Peyer's patch (tissue), 4 donors: ENCODE data around the gene P2RX1. TPM values are rescaled to one million over a fixed set of nuclear protein-coding genes. Genes with fewer than 3 reads are reported as not detected.

Source experiments
- DNase-seq, 3 donors: peaks; one replicate each; pipeline ENCODE4 v3.0.0-alpha.2; 2017 to 2019
- H3K27ac ChIP-seq, 4 donors: fragments of 200-600 bp; sonication (generic); one replicate each; pipeline ENCODE4 v1.5.1; 2016 to 2019
- H3K27me3 ChIP-seq, 2 donors: fragments of 200-600 bp; sonication (generic); one replicate each; pipeline ENCODE4 v1.5.1; 2019
- H3K36me3 ChIP-seq, 3 donors: fragments of 200-600 bp; sonication (generic); one replicate each; pipeline ENCODE4 v1.5.1; 2016 to 2019
- H3K4me1 ChIP-seq, 4 donors: fragments of 200-600 bp; sonication (generic); one replicate each; pipeline ENCODE4 v1.5.1; 2016 to 2019
- H3K4me3 ChIP-seq, 4 donors: fragments of 200-600 bp; sonication (generic); 1 replicate in 3 of 4; 2 replicates in 1 of 4; pipeline ENCODE4 v1.5.1; 2016 to 2019; ENCODE audit warnings: mild to moderate bottlenecking in 1 of 4
- H3K9me3 ChIP-seq, 4 donors: fragments of 200-600 bp; sonication (generic); one replicate each; pipeline ENCODE4 v1.5.1; 2016 to 2019; ENCODE audit warnings: mild to moderate bottlenecking in 1 of 4
- CTCF ChIP-seq, 6 experiments: fragments of 450-650 bp in 4 of 6; fragments of 200-600 bp in 2 of 6; sonication (generic) in 1 of 6; IDR thresholded peaks; one replicate each; pipeline ENCODE4 v1.5.1; 2017 to 2019; ENCODE audit warnings: antibody characterized with exemption in 6 of 6, mild to moderate bottlenecking in 3 of 6, moderate library complexity in 1 of 6
- POLR2A ChIP-seq, 2 donors: fragments of 450-650 bp; IDR thresholded peaks; one replicate each; pipeline ENCODE4 v1.5.1; 2017; ENCODE audit warnings: antibody characterized with exemption in 2 of 2, mild to moderate bottlenecking in 2 of 2, moderate library complexity in 2 of 2
- total RNA-seq, 4 donors: library from RNA; depleted of rRNA; stranded (reverse); fragments of >200 nt; gene quantifications; one replicate each; pipeline ENCODE4 v1.1.0, GENCODE V29; 2016

P2RX1 gene
- total RNA-seq, 4 donors from 2014 or later, result 0.88 to 27.2 (median 4.3) TPM

DNA sequence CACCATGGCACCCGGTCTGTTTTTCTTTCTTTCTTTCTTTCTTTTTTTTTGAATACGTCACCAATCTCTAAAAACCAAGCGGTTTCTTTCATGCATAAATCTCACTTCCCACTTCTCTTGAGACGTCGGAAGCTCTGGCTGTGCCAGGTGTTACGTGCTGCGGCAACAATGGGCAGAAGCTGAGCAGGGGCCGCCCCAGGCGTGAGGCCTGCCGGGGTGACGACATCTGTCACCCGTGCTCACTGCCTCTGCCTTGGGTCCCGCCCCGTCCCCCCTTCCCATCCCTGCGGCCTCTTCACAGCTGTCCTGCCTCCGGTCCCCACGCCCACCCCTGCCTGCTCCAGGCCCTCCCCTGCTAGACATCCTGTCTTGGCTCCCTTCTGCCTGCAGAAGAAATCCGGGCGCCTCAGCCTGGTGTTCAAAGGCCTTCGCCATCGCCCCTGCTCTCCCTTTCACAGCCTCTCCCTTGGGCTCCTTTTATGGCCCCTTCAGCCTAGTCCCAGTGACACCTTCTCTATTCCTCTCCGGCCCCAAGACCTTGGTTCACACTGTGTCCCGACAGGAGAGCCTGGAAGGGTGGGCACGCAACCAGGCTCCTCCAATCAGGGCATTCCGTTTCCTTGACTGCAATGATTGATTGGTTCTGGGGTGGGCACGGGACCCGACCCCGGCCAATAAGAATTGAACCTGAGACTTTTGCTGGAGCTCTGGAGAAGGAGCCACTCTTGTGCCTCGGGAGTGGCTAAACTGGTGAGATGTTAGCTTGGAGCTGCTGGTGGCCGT lies 4.8 kb downstream of the P2RX1 start:
- no peak for TF ChIP-seq POLR2A (IDR thresholded peaks at IDR 0.05)
- no peak for TF ChIP-seq CTCF (IDR thresholded peaks at IDR 0.05)
- H3K27ac ChIP-seq, result peak overlapping the region; percentile 40 to 78 (median 66)
- no peaks in the 10 kb centered on the region for H3K27me3 ChIP-seq
- no peaks in the 10 kb centered on the region for H3K9me3 ChIP-seq
- no peaks in the 10 kb centered on the region for H3K36me3 ChIP-seq
- peak in 2 of 3 donors; percentile 89 to 92 for DNase-seq
- no peak overlapping the region for H3K4me3 ChIP-seq
- H3K4me1 ChIP-seq, result peaks cover 0 to 35% (median 7%) of the 10 kb centered on the region in 4 donors

DNA sequence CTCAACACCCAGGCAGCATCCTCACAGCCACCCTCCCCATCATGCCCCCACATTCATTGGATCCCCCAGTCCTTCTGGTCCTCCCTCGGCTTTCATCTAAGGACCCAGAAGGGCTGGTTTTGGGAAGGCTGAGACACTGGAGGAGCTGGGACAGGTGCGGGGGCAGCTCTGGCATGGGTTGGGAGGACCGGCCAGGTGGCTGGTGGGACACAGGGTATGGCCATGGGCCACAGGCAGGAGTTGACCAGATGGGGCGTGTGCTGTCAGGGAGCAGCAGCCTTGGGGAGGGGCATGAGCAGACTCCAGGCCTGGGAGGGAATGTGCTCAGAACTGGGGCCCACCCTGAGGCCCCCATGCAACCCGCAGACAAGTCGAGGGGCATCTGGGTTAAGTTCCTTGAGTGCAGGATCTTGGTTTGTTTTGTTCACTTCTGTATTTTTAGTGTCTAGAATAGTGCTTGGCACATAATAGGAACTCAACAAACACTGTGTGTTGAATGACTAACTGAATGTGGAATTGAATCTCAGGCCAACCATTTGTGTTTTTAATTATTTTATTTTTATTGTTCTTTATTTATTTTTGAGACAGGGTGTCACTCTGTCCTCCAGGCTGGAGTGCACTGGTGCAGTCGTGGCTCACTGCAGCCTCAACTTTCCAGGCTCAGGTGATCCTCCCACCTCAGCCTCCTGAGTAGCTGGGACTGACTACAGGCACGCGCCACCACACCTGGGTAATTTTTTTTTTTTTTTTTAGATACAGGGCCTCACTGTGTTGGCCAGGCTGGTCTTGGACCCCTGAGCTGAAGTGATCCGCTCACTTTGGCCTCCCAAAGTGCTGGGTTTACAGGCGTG lies 5.6 kb downstream of the P2RX1 start:
- TF ChIP-seq CTCF (IDR thresholded peaks at IDR 0.05) (no peak), POLR2A (IDR thresholded peaks at IDR 0.05) (no peak)
- DNase-seq, result no peak
- Histone ChIP-seq H3K36me3 (no peaks in the 10 kb centered on the region), H3K4me3 (no peak overlapping the region), H3K9me3 (no peaks in the 10 kb centered on the region), H3K27me3 (no peaks in the 10 kb centered on the region), H3K27ac (peak overlapping the region in 3 of 4 donors; percentile 40 to 78 (median 74)), H3K4me1 (peaks cover 0 to 27% (median 3%) of the 10 kb centered on the region in 4 donors)

DNA sequence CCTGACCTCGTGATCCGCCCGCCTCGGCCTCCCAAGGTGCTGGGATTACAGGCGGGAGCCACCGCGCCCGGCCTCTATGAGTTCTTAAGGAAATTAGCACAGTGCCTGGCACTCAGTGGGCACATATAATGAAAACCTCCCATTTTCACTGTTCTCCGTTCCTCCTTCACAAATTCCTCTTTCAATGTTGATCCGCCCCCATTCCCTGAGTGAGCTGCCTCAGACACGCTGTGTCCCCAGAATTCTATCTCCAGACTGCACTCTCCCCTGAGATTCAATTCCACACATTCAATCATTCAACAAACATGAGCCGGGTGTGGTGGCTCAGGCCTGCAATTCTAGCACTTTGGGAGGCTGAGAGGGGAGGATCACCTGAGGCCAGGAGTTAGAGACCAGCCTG lies 7.0 kb downstream of the P2RX1 start:
- Histone ChIP-seq H3K27ac (no peak overlapping the region), H3K27me3 (no peaks in the 10 kb centered on the region), H3K9me3 (no peaks in the 10 kb centered on the region), H3K36me3 (no peaks in the 10 kb centered on the region), H3K4me3 (no peak overlapping the region), H3K4me1 (peaks cover 0 to 23% (median 3%) of the 10 kb centered on the region in 4 donors)
- TF ChIP-seq CTCF (IDR thresholded peaks at IDR 0.05), result no peak
- no peak for TF ChIP-seq POLR2A (IDR thresholded peaks at IDR 0.05)
- no peak for DNase-seq

- DNase-seq, result no peak
- no peak overlapping the region for H3K27ac ChIP-seq
- no peak overlapping the region for H3K4me3 ChIP-seq
- no peaks in the 10 kb centered on the region for H3K36me3 ChIP-seq
- H3K9me3 ChIP-seq, result no peaks in the 10 kb centered on the region
- TF ChIP-seq POLR2A (IDR thresholded peaks at IDR 0.05) (no peak), CTCF (IDR thresholded peaks at IDR 0.05) (peak in 5 of 6 experiments; percentile 12 to 65 (median 57))
- peaks cover 0 to 15% (median 3%) of the 10 kb centered on the region in 4 donors for H3K4me1 ChIP-seq
- H3K27me3 ChIP-seq, result no peaks in the 10 kb centered on the region
These were observed 8.6 kb downstream of the P2RX1 start for GRCh38 chr17:3907483-3908216.

GRCh38 chr17:3906881-3907280 lies 9.4 kb downstream of the P2RX1 start:
- peaks cover 0 to 14% (median 2%) of the 10 kb centered on the region in 4 donors for H3K4me1 ChIP-seq
- DNase-seq, result no peak
- TF ChIP-seq CTCF (IDR thresholded peaks at IDR 0.05) (no peak), POLR2A (IDR thresholded peaks at IDR 0.05) (no peak)
- no peaks in the 10 kb centered on the region for H3K27me3 ChIP-seq
- H3K36me3 ChIP-seq, result no peaks in the 10 kb centered on the region
- H3K9me3 ChIP-seq, result no peaks in the 10 kb centered on the region
- no peak overlapping the region for H3K27ac ChIP-seq
- H3K4me3 ChIP-seq, result no peak overlapping the region
